ENCODE measurements around the gene CCNL2.
A peak's percentile ranks its signal among the peaks of the same experiment; 100 is the strongest.
"Not testable (repeated sequence)": the region's sequence is repeated elsewhere in the genome, so short reads cannot be mapped to it uniquely, and the experiment has no call there.

CCNL2 gene

DNA sequence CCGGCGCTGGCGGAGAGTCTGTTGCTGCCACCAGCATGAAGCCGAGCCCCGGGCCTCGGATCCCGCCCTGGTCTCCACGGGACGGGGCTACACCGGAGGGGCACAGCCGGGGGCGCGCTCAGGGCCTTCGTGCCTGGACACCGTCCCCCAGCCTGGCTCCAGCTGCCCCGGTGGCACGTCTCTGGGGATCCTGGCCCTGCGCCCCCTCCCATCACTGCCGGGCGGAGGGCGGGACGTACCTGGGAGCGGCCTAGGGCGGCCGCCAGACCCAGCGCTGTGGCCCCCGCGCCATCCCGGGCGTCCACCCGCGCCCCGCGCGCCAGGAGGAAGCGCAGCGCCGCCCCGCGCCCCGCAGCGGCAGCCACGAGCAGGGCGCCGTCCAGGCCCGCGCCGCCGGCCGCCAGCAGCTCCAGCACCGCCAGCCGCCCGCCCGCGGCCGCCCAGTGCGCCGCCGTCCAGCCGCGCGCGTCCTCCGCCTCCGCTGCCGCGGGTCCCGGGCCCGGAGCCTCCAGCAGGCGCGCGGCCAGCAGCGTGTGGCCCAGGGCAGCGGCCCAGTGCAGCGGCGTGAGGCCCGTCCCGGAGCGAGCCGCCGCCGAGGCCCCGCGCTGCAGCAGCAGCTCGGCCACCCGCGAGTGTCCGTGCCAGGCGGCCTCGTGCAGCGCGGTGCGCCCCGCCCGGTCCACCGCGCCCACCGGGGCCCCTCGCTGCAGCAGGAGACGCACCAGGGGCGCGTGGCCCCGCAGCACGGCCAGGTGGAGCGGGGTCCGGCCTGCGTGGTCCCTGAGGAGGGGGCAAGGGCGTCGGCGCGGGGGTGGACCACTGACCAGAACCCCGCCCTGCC lies 20.9 kb upstream of the CCNL2 start:
- DNase-seq (ENCODE audit: low spot score) = no peak

- DNase-seq (ENCODE audit: low spot score) = no peak
These were observed 20.3 kb upstream of the CCNL2 start for GRCh38 chr1:1419363-1419812.

- no peak for DNase-seq (ENCODE audit: low spot score)
These were observed 19.6 kb upstream of the CCNL2 start for GRCh38 chr1:1418464-1419362.

- not testable (repeated sequence) for DNase-seq (ENCODE audit: low spot score)
These were observed 18.8 kb upstream of the CCNL2 start for GRCh38 chr1:1417825-1418463.

DNA sequence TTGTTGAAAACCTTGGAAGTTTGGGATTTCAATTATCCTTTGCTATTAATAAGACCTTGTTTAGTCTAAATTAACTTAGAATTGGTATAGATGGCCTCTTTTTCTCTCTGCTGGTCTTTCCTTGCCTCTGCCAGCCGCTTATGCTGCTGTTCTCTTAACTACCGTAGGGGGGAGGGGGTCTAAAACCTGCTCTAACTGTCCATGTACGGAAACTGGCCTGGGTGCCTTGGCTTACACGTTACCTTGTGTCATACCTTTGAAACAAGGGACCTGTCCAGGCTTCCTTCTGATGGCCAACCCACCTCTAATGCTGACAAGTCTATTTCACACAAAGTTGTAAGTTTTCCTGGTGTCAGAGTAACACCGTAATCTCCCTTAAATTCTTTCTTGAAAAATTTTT lies 18.3 kb upstream of the CCNL2 start:
- DNase-seq (ENCODE audit: low spot score) = not testable (repeated sequence)

DNA sequence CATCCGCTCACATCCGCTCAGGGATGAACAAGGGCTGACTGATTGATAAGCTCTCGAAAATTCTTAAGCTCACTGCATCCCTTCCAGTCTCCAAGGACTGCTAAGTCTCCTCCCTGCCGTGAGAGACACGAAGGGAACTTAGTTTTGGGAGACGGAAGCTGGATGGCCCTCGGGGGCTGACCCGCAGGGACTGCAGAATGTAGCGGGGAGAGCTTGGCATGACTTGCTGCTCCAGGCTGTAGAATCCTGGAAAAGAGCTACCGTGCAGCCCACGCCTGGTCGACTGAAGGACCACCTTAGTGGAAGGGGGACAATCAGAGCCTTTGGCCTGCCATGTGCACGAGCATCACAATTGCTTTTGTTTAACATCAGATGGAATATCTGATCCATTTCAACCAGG lies 16.6 kb upstream of the CCNL2 start:
- DNase-seq (ENCODE audit: low spot score) = no peak

- DNase-seq (ENCODE audit: low spot score) = not testable (repeated sequence)
These were observed 13.3 kb upstream of the CCNL2 start for GRCh38 chr1:1412311-1412902.

DNA sequence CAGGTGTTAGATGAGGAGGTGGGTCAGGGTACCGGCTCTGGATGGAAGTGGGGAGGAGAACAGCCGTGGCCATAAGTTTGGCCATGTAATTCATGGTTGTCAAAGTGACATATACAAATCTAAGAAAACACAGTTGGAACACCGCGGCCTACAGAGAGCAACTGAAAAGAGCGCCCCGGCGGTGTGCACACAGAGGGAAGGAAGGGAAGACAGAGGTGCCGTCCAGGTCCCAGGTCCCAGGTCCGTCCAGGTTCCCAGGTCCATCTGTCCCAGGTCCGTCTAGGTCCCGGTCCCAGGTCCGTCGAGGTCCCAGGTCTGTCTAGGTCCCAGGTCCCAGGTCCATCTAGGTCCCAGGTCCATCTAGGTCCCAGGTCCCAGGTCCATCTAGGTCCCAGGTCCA lies 12.5 kb upstream of the CCNL2 start:
- DNase-seq (ENCODE audit: low spot score) = no peak

DNA sequence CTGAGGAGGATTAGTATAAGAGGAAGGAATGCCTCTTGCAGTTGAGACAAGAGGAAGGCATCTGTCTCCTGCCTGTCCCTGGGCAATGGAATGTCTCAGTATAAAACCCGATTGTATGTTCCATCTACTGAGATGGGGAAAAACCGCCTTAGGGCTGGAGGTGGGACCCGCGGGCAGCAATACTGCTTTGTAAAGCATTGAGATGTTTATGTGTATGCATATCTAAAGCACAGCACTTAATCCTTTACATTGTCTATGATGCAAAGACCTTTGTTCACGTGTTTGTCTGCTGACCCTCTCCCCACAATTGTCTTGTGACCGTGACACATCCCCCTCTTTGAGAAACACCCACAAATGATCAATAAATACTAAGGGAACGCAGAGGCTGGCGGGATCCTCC lies 11.1 kb upstream of the CCNL2 start:
- DNase-seq (ENCODE audit: low spot score) = not testable (repeated sequence)

DNA sequence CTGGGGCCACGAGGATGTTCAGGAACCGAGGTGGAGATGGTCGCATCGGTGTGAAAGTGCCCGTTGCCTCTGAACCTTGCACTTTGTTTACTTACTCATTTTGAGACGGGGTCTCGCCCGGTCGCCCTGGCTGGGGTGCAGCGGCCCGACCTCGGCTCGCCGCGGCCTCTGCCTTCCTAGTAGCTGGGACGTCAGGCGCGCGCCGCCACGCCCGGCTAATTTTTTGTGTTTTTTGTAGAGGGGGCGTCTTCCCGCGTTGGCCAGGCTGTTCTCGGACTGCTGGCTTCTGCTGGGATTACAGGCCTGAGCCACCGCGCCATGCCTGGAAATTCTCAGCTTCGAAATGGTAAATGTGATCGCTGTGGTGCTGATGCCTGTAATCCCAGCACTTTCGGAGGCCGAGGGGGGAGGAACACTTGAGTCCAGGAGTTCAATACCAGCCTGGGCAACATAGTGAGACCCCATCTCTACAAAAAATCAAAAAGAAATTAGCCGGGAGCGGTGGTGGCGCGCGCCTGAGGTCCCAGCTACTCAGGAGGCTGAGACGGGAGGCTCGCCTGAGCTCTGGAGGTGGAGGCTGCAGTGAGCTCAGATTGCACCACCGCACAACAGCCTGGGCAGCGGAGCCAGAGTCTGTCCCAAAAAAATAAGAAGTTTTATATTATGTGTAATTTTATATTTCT lies 8.6 kb upstream of the CCNL2 start:
- DNase-seq (ENCODE audit: low spot score) = no peak

DNA sequence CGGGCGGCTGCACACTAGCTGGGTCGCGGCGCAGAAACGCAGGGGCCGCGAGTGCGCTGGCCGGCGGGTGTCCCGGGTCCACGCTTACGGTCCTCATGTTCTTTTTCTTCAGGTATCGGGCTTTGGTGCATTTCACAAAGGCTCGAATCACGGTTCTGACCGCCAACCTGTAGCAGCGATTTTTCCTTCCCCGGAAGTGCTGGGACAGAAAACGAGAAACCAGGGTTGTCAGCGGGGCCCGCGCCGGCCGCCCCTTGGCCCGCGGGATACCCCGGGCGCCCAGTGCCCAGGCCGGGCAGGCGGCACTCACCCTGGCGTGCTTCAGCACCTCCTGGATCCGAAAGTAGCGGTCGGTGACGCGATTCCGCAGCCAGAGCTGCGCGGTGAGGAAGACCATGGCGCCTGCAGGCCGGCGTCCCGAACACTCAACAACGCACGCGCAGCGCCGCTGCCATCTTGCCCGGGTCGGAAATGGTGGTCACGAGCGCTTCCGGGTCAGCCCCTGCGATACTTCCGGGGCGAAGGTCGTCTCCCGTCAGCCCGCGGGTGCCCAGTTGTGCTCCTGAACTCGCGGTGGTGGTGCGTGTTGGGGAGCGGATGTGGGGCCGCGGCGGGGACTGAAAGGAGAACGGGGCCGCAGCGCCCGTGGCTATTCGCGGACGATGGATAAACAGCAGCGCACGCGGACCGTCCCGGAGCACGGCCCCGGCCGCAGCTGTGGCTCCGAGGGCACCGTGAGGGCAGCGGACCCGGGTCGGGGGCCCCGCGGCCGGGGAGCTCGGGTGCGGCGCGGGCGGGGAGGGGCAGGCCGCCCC lies 7.9 kb upstream of the CCNL2 start, which contains the start of gene MRPL20:
Gene MRPL20, minus strand, starts transcription at position 473 of the 815 bp plus-strand sequence. Its CDS starts 76 bp downstream, at position 397.
- peak; percentile 95 for DNase-seq (ENCODE audit: low spot score)

DNA sequence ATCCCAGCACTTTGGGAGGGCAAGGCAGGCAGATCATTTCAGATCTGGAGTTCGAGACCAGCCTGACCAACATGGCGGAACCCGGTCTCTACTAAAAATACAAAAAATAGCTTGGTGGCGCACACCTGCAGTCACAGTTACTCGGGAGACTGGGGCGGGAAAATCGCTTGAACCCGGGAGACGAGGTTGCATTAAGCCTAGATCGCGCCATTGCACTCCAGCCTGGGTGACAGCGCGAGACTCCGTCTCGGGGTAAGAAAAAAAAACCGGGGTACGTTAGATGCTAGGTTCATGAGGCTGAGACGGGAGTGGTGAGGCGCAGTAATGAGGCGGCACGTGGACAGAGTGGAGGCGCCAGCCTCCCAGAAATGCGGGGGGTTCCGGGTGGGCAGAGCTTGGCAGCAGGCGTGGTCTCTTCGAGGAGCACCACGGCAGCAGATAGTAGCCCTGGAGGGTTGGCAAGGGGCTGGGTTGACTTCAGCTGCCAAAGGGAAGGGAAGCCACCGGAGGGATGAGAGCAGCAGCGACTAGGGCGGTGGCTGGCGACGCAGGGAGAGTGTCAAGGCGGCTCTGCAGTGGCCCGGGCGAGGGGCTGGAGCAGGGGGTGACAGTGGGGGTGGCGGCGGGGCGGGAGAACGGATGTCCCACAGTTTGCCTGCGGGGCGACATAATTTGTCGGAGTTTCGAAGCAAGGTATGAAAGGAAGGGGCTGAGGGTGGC lies 7.1 kb upstream of the CCNL2 start:
- DNase-seq (ENCODE audit: low spot score) = peak; percentile 13

DNA sequence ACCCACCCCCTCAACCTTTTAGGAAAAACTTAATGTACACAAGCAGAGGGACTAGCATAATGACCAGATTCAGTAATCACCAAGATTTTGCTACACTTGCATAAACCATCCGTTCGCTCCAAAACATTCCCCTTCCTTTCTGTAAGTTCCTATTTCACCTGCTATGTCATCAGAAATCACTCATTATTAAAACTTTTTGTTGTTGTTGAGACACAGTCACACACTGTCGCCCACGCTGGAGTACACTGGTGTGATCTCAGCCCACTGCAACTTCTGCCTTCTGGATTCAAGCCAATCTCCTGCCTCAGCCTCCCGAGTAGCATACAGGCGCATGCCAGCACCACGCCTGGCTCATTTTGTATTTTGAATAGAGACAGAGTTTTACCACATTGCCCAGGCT lies 4.5 kb upstream of the CCNL2 start:
- DNase-seq (ENCODE audit: low spot score) = no peak

- DNase-seq (ENCODE audit: low spot score) = not testable (repeated sequence)
These were observed 3.8 kb upstream of the CCNL2 start for GRCh38 chr1:1402901-1403392.

GRCh38 chr1:1402072-1402900 lies 3.2 kb upstream of the CCNL2 start:
- peak; percentile 13 for DNase-seq (ENCODE audit: low spot score)

- DNase-seq (ENCODE audit: low spot score) = no peak
These were observed 2.4 kb upstream of the CCNL2 start for GRCh38 chr1:1401457-1402010.

- DNase-seq (ENCODE audit: low spot score) = no peak
These were observed 1.7 kb upstream of the CCNL2 start for GRCh38 chr1:1400576-1401456.
